ENCODE data around the gene CRNN.

CRNN gene

GRCh38 chr1:152447484-152447883 is 33.4 kb upstream of the CRNN start:
- WGBS, 2 donors (ENCODE audit: extremely low coverage in 2 of 2, insufficient read length in 2 of 2, insufficient replicate concordance in 1 of 2) = no CpG with 5 or more reads among the region's 4 CpGs
- no peak for DNase-seq (ENCODE audit: low spot score)
- Histone ChIP-seq H3K79me1 (ENCODE audit: low read depth, low read length) (no peaks in the 10 kb centered on the region), H3K4me3 (ENCODE audit: low read length in 2 of 2) (no peak overlapping the region), H3K23ac (ENCODE audit: low read depth, low read length, poor library complexity) (no peak overlapping the region), H3K14ac (ENCODE audit: low read length) (no peak overlapping the region), H3K4me1 (ENCODE audit: control insufficient read depth in 2 of 2, insufficient read depth in 1 of 2, low read depth in 1 of 2, low read length in 2 of 2) (no peaks in the 10 kb centered on the region), H3K9me3 (replicated peaks in 1 of 2; ENCODE audit: control insufficient read depth in 2 of 2, insufficient read depth in 1 of 2, low read depth in 1 of 2, low read length in 2 of 2) (peaks cover 0 to 43% of the 10 kb centered on the region in 2 donors), H2BK5ac (ENCODE audit: low read length) (no peak overlapping the region), H2AFZ (ENCODE audit: low read length) (no peak overlapping the region), H3K36me3 (replicated peaks in 1 of 2; ENCODE audit: control insufficient read depth in 2 of 2, insufficient read depth in 2 of 2, low read length in 2 of 2) (no peaks in the 10 kb centered on the region), H2AK5ac (ENCODE audit: low read depth, low read length) (no peak overlapping the region), H3K18ac (ENCODE audit: low read length) (no peak overlapping the region), H3K4ac (ENCODE audit: low read length) (no peak overlapping the region), H3K27ac (replicated peaks; ENCODE audit: low read length) (no peak overlapping the region), H2BK12ac (ENCODE audit: low read length) (no peak overlapping the region), H4K8ac (ENCODE audit: low read depth, low read length) (no peak overlapping the region), H2BK120ac (ENCODE audit: low read depth, low read length) (no peak overlapping the region), H3K9ac (ENCODE audit: low read depth, low read length, poor library complexity) (no peak overlapping the region), H3K4me2 (ENCODE audit: insufficient read depth, low read length, poor library complexity, severe bottlenecking) (no peak overlapping the region), H2BK15ac (ENCODE audit: low read length) (no peak overlapping the region), H3K27me3 (ENCODE audit: control insufficient read depth in 3 of 3, insufficient read depth in 3 of 3, low read depth in 1 of 3, low read length in 3 of 3) (no peaks in the 10 kb centered on the region), H4K91ac (ENCODE audit: low read depth, low read length, poor library complexity) (no peak overlapping the region)

DNA sequence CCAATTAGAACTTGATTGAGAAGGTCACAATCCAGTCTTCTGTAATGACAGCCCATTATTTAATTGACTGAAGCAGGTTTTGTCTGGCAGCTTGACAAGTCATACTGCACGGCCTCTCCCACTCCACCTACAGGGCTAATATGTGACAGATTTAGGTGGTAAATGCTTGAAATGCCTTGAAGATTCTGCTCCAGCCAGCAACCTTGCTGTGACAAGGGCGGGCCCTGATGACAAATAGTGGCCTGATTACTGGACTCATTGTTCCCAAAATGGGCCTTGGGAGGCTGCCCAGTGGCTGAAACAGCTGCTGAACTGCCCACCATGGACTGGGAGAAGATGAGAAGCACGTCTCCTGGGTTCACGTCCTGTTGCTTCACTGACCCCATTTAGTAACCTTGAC is 30.0 kb upstream of the CRNN start:
- no peak overlapping the region for H3K4me3 ChIP-seq (ENCODE audit: low read length in 2 of 2)
- H3K4me1 ChIP-seq (ENCODE audit: control insufficient read depth in 2 of 2, insufficient read depth in 1 of 2, low read depth in 1 of 2, low read length in 2 of 2) = no peaks in the 10 kb centered on the region
- H2AFZ ChIP-seq (ENCODE audit: low read length) = no peak overlapping the region
- no peak overlapping the region for H2BK5ac ChIP-seq (ENCODE audit: low read length)
- no peak overlapping the region for H3K14ac ChIP-seq (ENCODE audit: low read length)
- no peak overlapping the region for H3K4me2 ChIP-seq (ENCODE audit: insufficient read depth, low read length, poor library complexity, severe bottlenecking)
- no peak overlapping the region for H2BK12ac ChIP-seq (ENCODE audit: low read length)
- peaks cover 0 to 2% (median 0%) of the 10 kb centered on the region in 3 experiments for H3K27me3 ChIP-seq (ENCODE audit: control insufficient read depth in 3 of 3, insufficient read depth in 3 of 3, low read depth in 1 of 3, low read length in 3 of 3)
- no peak overlapping the region for H4K91ac ChIP-seq (ENCODE audit: low read depth, low read length, poor library complexity)
- no peaks in the 10 kb centered on the region for H3K36me3 ChIP-seq (replicated peaks in 1 of 2; ENCODE audit: control insufficient read depth in 2 of 2, insufficient read depth in 2 of 2, low read length in 2 of 2)
- H3K4ac ChIP-seq (ENCODE audit: low read length) = no peak overlapping the region
- no peak overlapping the region for H3K27ac ChIP-seq (replicated peaks; ENCODE audit: low read length)
- H3K79me1 ChIP-seq (ENCODE audit: low read depth, low read length) = no peaks in the 10 kb centered on the region
- H2AK5ac ChIP-seq (ENCODE audit: low read depth, low read length) = no peak overlapping the region
- no CpG with 5 or more reads among the region's 4 CpGs for WGBS, 2 donors (ENCODE audit: extremely low coverage in 2 of 2, insufficient read length in 2 of 2, insufficient replicate concordance in 1 of 2)
- H3K9ac ChIP-seq (ENCODE audit: low read depth, low read length, poor library complexity) = no peak overlapping the region
- H3K18ac ChIP-seq (ENCODE audit: low read length) = no peak overlapping the region
- H2BK15ac ChIP-seq (ENCODE audit: low read length) = no peak overlapping the region
- no peak overlapping the region for H3K23ac ChIP-seq (ENCODE audit: low read depth, low read length, poor library complexity)
- H4K8ac ChIP-seq (ENCODE audit: low read depth, low read length) = no peak overlapping the region
- no peak for DNase-seq (ENCODE audit: low spot score)
- no peak overlapping the region for H2BK120ac ChIP-seq (ENCODE audit: low read depth, low read length)
- H3K9me3 ChIP-seq (replicated peaks in 1 of 2; ENCODE audit: control insufficient read depth in 2 of 2, insufficient read depth in 1 of 2, low read depth in 1 of 2, low read length in 2 of 2) = peaks cover 0 to 48% of the 10 kb centered on the region in 2 donors

DNA sequence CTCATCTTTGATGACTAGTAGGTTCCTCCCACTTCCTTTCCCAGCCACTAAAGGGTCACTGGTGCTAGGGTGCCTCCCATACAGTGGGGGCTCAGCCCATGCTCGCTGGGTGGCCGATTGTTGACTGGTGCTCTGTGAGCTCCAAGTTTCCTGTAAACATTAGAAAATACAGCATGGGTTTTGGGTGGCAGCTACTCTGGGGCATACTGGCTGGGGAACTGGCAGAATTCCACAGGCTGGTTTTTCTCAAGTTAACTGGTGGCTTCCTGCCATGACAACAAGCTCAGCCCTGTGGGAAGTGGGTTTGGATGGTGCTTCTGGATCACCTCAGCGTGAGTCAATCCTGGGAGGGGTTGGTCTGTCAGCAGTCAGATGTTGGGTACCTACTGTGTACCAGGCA is 28.7 kb upstream of the CRNN start:
- Histone ChIP-seq H2AK5ac (ENCODE audit: low read depth, low read length) (no peak overlapping the region), H3K4me1 (ENCODE audit: control insufficient read depth in 2 of 2, insufficient read depth in 1 of 2, low read depth in 1 of 2, low read length in 2 of 2) (no peaks in the 10 kb centered on the region), H3K27me3 (ENCODE audit: control insufficient read depth in 3 of 3, insufficient read depth in 3 of 3, low read depth in 1 of 3, low read length in 3 of 3) (peaks cover 0 to 2% (median 0%) of the 10 kb centered on the region in 3 experiments), H4K91ac (ENCODE audit: low read depth, low read length, poor library complexity) (no peak overlapping the region), H3K36me3 (replicated peaks in 1 of 2; ENCODE audit: control insufficient read depth in 2 of 2, insufficient read depth in 2 of 2, low read length in 2 of 2) (no peaks in the 10 kb centered on the region), H3K9me3 (replicated peaks in 1 of 2; ENCODE audit: control insufficient read depth in 2 of 2, insufficient read depth in 1 of 2, low read depth in 1 of 2, low read length in 2 of 2) (peaks cover 0 to 55% of the 10 kb centered on the region in 2 donors), H2BK15ac (ENCODE audit: low read length) (no peak overlapping the region), H3K23ac (ENCODE audit: low read depth, low read length, poor library complexity) (no peak overlapping the region), H3K79me1 (ENCODE audit: low read depth, low read length) (no peaks in the 10 kb centered on the region), H3K4me2 (ENCODE audit: insufficient read depth, low read length, poor library complexity, severe bottlenecking) (no peak overlapping the region), H3K14ac (ENCODE audit: low read length) (no peak overlapping the region), H2AFZ (ENCODE audit: low read length) (no peak overlapping the region), H2BK5ac (ENCODE audit: low read length) (no peak overlapping the region), H2BK12ac (ENCODE audit: low read length) (no peak overlapping the region), H3K4ac (ENCODE audit: low read length) (no peak overlapping the region), H3K4me3 (ENCODE audit: low read length in 2 of 2) (no peak overlapping the region), H3K18ac (ENCODE audit: low read length) (no peak overlapping the region), H4K8ac (ENCODE audit: low read depth, low read length) (no peak overlapping the region), H3K9ac (ENCODE audit: low read depth, low read length, poor library complexity) (no peak overlapping the region), H3K27ac (replicated peaks; ENCODE audit: low read length) (no peak overlapping the region), H2BK120ac (ENCODE audit: low read depth, low read length) (no peak overlapping the region)
- WGBS, 2 donors (ENCODE audit: extremely low coverage in 2 of 2, insufficient read length in 2 of 2, insufficient replicate concordance in 1 of 2) = no CpG with 5 or more reads among the region's 3 CpGs
- no peak for DNase-seq (ENCODE audit: low spot score)

- no peak overlapping the region for H3K4me3 ChIP-seq (ENCODE audit: low read length in 2 of 2)
- no peak overlapping the region for H3K9ac ChIP-seq (ENCODE audit: low read depth, low read length, poor library complexity)
- H3K18ac ChIP-seq (ENCODE audit: low read length) = no peak overlapping the region
- H3K9me3 ChIP-seq (replicated peaks in 1 of 2; ENCODE audit: control insufficient read depth in 2 of 2, insufficient read depth in 1 of 2, low read depth in 1 of 2, low read length in 2 of 2) = peaks cover 0 to 52% of the 10 kb centered on the region in 2 donors
- H3K4me1 ChIP-seq (ENCODE audit: control insufficient read depth in 2 of 2, insufficient read depth in 1 of 2, low read depth in 1 of 2, low read length in 2 of 2) = no peaks in the 10 kb centered on the region
- H3K27me3 ChIP-seq (ENCODE audit: control insufficient read depth in 3 of 3, insufficient read depth in 3 of 3, low read depth in 1 of 3, low read length in 3 of 3) = peaks cover 0 to 2% (median 0%) of the 10 kb centered on the region in 3 experiments
- H2BK120ac ChIP-seq (ENCODE audit: low read depth, low read length) = no peak overlapping the region
- H3K14ac ChIP-seq (ENCODE audit: low read length) = no peak overlapping the region
- no peak for DNase-seq (ENCODE audit: low spot score)
- no peak overlapping the region for H3K4ac ChIP-seq (ENCODE audit: low read length)
- no peak overlapping the region for H2AK5ac ChIP-seq (ENCODE audit: low read depth, low read length)
- no peak overlapping the region for H2BK5ac ChIP-seq (ENCODE audit: low read length)
- no peak overlapping the region for H2AFZ ChIP-seq (ENCODE audit: low read length)
- H2BK12ac ChIP-seq (ENCODE audit: low read length) = no peak overlapping the region
- H2BK15ac ChIP-seq (ENCODE audit: low read length) = no peak overlapping the region
- no peak overlapping the region for H4K8ac ChIP-seq (ENCODE audit: low read depth, low read length)
- WGBS, 2 donors (ENCODE audit: extremely low coverage in 2 of 2, insufficient read length in 2 of 2, insufficient replicate concordance in 1 of 2) = no CpG with 5 or more reads among the region's 8 CpGs
- no peak overlapping the region for H4K91ac ChIP-seq (ENCODE audit: low read depth, low read length, poor library complexity)
- no peaks in the 10 kb centered on the region for H3K36me3 ChIP-seq (replicated peaks in 1 of 2; ENCODE audit: control insufficient read depth in 2 of 2, insufficient read depth in 2 of 2, low read length in 2 of 2)
- H3K4me2 ChIP-seq (ENCODE audit: insufficient read depth, low read length, poor library complexity, severe bottlenecking) = no peak overlapping the region
- H3K27ac ChIP-seq (replicated peaks; ENCODE audit: low read length) = no peak overlapping the region
- H3K23ac ChIP-seq (ENCODE audit: low read depth, low read length, poor library complexity) = no peak overlapping the region
- no peaks in the 10 kb centered on the region for H3K79me1 ChIP-seq (ENCODE audit: low read depth, low read length)
These were observed 28.2 kb upstream of the CRNN start for GRCh38 chr1:152442301-152442700.

All from neuronal stem cell (in vitro differentiated cells).